Bone marrow (tissue), 2 donors: ENCODE results near the gene RAB39B.
A peak's percentile ranks its signal among the peaks of the same experiment; 100 is the strongest.
"Not testable (repeated sequence)": the region's sequence is repeated elsewhere in the genome, so short reads cannot be mapped to it uniquely, and the experiment has no call there.

Source experiments
- DNase-seq, 2 donors: peaks; one replicate each; lab custom pipeline; 2025; lab: John Stamatoyannopoulos, UW

Gene RAB39B, protein sequence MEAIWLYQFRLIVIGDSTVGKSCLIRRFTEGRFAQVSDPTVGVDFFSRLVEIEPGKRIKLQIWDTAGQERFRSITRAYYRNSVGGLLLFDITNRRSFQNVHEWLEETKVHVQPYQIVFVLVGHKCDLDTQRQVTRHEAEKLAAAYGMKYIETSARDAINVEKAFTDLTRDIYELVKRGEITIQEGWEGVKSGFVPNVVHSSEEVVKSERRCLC

DNA sequence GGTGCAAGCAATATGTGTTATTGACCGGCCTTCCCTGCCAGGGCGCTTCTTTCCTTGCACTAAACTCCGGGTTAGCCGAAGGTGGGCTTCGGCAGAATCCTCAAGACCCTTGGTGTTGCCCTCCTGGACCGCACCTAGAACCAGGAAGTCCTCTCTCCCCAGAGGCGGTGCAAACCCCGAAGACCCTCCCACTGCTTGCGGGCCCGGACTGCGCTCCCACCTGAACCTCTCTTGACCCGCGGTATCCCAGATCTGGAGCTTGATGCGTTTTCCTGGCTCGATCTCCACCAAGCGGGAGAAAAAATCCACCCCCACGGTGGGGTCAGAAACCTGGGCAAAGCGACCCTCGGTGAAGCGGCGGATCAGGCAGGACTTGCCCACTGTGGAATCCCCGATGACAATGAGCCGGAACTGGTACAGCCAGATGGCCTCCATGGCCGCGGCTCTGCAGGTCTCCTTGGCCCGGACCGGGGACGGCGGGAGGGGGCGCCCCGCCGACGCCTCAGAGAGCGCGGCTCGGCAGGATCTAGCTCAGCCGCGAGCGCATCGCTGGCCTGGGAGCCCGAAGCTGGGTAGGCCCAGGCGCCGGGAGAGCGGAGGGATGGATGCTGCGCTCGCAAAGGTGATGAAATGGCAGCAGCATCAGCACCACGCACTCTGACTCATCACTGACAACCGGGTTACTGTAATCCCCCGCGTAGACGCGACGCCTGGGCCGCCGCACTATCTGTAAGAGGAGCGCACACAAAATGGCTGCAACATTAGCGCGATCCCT, at the start of gene RAB39B:
Gene RAB39B, minus strand, starts transcription at position 638 of the 775 bp plus-strand sequence. Its CDS starts 203 bp downstream, at position 435.
- peak; percentile 7 to 33 for DNase-seq

DNA sequence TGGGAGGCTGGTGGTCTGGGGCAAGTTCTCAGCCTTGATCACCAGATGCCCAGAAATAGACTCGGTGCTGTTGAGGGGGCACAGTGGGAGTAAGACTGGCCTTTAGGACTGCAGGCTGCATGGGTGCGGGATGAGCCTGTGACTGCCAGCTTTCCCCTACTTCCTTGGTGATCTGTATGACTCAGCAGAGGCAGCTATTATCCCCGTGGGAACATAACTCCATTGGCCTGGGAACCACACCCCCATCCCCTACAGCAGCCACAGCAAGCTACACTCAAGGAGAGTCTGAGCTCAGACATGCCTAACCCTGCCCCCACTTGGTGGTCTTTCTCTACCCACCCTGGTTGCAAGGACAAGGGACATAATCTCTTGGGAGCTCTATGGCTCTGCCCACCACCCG, 49.5 kb upstream of the RAB39B start:
- no peak for DNase-seq

DNA sequence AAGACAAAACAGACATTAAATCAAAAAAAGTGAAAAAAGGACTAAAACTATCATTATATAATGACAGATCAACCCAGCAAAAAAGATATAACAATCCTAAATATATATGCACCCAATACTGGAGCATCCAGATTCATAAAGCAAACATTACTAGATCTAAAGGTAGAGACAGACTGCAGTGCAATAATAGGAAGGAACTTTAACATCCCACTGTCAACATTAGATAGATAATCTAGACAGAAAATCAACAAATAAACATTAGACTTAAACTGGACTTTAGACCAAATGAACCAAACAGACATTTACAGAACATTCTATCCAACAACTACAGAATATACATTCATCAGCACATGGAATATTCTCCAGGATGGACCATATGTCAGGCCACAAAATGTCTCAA, 29.5 kb upstream of the RAB39B start:
- no peak for DNase-seq

DNA sequence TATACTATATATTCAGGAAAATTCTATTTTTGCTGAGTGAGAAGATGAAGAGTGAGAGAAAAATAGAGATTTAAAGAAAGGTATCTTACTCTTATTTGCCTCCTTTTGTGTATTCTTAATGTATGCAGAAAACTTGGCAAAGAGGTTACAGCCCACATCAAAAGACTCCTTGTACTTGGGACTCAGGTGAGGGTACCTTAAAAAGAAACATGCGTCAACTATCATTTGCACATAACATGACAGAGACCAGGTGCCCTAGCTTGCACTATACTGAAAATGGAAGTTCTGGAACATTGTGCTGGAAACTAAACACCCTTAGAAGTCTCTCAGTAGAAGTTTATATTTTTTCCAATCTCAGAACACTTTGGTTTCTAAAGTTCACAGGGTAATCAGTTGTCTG, 15.6 kb upstream of the RAB39B start:
- no peak for DNase-seq

DNA sequence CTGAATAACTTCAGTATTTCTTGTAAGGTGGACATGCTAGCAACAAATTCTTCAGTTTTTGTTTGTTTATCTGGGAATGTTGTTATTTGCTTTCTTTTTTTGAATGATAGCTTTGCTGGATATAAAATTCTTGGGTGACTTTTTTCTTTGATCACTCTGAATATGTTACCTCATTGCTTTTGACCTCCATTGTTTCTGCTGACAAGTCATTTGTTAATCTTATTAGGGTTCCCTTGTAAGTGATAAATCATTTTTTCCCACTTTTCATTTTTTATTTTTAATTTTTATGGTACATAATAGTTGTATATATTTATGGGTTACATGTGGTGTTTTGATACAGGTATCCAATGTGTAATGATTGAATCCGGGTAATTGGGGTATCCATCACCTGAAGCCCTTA, 6.7 kb upstream of the RAB39B start:
- DNase-seq, result no peak

DNA sequence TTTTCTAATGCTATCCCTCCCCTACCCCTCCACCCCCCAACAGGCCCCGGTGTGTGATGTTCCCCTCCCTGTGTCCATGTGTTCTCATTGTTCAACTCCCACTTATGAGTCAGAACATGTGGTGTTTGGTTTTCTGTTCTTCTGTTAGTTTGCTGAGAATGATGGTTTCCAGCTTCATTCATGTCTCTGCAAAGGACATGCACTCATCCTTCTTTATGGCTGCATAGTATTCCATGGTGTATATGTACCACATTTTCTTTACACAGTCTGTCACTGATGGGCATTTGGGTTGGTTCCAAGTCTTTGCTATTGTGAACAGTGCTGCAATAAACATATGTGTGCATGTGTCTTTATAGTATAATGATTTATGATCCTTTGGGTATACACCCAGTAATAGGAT, 3.7 kb upstream of the RAB39B start:
- not testable (repeated sequence) for DNase-seq

DNA sequence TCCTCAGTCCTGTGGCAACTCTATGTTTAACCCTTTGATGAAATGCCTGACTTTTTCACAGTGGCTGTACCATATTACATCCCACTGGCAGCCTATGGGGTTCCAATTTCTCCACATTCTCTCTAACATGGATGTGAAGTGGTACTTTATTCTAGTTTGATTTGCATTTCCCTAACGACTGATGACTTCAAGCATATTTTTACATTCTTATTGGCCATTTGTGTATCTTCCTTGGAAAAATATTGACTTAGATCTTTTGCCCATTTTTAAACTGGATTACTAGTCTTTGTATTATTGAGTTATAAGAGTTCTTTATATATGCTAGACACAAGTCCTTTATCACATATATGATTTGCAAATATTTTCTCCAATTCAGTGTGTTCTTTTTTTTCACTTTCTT, 2.1 kb upstream of the RAB39B start:
- DNase-seq, result no peak

DNA sequence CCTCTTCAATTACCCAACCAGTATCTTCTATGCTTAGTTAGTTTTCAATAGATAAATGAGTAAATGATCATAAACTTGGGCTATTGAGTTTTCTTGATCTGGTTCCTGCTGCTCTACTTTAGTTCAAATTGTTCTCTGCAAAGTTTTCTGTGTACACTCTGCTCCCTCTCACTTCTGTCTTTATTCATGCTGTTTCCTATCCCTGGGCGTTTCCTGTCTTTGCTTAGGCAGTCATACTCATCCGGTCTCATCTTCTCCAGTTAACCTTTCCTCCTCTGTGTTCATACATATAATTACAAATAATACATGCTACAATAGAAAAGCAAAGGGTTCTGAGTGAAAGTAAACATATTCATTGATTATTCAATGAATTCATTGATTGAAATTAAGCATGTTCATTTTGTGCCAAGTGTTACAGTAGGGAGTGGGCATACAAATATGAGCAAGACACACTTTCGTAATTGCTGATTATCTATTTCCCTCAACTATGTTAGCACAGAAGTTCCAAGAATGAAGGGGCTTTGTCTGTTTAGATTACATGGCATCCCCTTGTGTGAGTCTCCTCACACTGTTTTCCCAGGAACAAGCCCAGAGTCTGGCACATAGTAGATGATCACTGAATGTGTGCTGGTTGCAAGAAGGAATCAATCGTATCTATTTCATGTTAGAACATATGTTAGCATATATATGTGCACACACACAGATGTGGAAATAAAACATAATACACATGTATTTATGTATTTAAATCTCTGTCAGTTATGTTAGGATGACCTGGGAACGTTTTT, 1.1 kb downstream of the RAB39B start:
- DNase-seq, result peak in 1 of 2 donors; percentile 13

DNA sequence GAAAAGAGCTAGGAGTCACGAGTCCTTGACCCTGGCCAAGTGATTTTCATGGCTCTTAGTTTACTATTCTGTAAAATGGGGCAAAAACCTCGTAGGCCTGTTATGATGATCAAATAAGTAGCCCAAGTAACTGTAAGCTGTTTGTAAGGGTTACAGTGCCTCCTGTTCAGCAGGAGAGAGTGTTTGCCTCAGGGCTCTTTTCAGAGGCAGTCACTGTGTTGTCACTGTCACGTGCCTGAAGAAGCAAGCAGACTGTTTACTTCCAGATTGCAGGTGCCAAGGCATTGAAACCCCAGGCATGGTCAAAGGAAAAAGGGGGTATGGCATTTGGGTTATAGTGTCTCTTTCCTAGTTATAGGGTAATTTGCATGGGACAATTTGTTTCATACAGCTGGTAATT, 4.5 kb downstream of the RAB39B start:
- no peak for DNase-seq

DNA sequence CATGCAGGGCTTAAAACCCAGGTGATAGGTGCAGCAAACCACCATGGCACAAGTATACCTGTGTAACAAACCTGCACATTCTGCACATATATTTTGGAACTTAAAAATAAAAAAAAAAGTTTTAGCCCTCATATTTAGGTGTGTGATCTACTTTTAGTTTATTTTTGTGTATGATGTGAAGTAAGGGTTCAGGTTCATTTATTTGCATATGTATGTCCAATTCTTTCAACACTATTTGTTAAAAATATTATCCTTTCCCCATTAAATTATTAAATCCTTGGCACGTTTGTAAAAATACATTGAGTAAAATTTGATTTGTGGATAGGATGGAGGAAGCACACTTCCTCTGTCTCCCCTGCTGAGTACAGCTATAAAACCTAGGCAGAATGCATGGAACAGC, 12.9 kb downstream of the RAB39B start:
- no peak for DNase-seq

DNA sequence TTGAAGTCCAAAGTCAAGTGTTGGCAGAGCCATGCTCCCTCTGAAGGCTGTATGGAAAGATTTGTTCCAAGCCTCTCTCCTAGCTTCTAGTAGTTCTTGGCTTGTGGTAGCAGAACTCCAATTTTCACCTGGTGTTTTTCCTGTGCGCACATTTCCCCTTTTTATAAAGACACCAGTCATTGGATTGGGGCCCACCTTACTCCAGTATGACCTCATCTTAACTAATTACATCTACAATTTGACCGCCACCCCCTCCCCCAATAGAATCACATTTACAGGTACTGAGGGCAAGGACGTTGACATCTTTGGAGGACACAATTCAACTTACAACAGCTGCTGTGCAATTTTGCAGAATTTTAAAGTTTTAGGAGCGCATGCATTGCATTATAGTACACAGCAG, 16.8 kb downstream of the RAB39B start:
- no peak for DNase-seq

DNA sequence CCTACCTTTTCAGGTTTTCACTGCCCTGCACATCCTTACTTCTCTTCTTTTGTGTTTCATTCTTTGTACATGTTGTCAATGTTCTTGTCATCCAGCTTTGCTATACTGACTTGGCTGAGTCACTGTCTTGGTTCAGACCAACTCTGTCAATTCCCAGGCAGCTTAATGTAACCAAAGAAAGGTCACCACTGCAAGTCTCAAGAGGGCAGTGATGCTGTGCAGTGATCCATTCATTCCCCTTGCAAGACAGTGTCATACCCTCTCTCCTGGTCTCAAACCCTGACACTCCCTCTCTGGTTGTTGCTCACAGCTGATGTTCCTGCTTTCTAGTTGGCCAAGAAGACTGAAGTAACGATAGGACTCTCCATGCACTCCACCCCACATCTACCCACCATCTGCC, 17.5 kb downstream of the RAB39B start:
- DNase-seq, result no peak

DNA sequence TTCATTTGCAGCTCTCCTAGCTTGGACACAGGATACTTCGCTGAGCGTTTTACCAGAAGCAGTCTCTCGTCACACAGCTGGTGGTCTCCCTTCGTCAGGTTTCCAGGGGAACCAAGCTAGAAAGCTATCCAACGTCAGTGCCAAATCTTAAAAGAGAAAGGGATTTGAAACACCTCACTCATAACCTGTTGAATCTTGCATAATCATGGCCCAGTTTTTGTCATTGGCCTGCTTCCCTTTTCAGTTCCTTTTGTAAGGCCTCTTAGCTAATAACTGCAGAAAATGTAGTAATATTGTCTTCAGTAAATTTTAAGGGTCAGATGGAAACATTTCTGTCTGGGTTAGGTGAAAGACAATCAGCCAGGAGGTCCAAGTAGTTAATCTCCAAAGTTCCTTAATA, 22.0 kb downstream of the RAB39B start:
- DNase-seq, result no peak

DNA sequence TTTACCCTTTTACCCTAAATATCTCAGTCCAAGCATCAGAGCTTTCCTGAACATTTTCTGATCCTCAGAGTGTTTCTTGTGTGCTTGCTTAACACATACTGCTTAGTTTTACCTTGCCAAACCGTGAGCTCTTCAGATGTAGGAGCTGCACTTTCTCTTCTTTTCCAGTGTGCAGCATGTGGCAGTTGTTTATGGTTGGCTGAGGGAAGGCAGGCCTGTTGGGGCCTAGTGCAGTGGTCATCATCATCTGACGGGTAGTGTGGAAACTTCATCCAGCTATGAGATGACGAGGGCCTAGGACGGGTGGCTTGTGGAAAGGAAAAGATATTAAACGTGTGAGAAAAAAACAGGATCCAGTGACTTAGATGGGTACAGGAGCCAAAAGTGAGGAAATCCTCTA, 26.6 kb downstream of the RAB39B start:
- no peak for DNase-seq

DNA sequence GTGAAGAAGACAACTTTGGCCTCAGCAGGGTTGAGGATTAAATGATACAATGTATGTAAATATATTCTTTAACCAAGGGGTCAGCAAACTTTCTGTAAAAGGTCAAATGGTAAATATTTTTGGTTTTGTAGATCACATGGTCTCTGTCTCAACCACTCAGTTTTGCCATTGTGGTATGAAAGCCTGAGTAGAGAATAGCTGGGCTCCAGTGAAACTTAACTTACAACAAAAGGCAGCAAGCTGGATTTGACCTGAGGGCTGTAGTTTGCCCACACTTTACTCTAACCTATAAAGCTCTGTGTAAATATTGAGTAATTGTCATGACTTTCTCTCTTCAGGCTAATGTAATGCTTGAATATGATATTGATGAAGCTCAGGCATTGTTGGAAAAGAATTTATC, 28.4 kb downstream of the RAB39B start:
- DNase-seq, result no peak

DNA sequence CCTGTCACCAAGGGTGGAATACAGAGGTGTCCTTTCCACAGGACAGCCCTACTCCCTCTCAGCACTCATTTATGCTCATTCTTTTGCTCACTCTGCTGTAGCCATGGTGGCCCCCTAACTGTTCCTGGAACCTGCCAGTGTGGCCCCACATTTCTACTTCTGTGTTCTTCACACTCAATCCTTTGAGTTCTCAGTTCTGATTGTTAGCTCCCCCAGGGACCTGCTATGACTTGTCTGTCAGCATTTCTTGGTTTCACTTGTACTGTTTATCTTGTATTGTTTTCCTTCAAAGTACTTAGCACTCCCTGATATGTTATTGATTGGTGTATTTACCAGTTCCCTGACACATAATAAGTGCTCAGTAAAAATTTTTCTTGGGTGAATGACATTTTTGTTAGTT, 33.1 kb downstream of the RAB39B start:
- no peak for DNase-seq

DNA sequence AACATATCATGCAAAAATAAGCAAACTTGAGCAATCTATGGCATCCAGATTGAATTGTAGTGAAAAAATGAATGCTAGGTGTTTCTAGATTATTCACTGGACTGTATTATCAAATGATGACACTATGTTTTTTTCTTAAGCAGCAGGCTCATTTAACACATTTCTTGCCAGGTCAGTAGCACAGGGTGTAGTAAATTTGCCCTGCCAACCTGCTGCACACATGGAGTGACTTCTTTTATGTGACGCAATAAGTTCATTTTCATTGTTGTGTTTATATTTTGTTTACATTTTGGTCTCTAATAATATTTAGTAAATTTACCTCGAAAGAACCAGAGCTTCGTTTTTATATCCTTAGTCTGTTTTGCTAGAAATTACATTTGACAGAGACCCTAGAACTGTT, 38.5 kb downstream of the RAB39B start:
- no peak for DNase-seq

DNA sequence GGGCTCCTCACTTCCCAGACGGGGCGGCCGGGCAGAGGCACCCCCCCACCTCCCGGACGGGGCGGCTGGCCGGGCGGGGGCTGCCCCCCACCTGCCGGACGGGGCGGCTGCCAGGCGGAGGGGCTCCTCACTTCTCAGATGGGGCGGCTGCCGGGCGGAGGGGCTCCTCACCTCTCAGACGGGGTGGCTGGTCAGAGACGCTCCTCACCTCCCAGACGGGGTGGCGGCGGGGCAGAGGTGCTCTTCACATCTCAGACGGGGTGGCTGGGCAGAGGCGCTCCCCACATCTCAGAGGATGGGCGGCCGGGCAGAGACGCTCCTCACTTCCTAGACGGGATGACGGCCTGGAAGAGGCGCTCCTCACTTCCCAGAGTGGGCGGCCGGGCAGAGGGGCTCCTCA, 40.5 kb downstream of the RAB39B start:
- not testable (repeated sequence) for DNase-seq

DNA sequence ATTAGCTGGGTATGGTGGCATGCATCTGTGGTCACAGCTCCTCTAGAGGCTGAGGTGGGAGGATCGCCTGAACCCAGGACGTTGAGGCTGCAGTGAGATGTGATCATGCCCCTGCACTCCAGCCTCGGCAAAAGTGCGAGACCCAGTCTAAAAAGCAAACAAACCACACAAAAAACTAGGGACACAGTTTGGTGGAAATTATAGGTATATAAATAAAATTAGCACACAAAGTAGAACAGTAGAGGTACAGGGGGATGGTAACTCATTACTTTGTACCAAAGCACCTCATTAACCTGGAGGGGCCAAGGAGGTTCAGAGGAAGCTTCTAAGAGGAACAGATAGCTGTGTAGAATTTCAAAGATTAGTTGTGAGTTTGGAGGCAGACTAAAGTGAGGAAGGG, 42.9 kb downstream of the RAB39B start:
- DNase-seq, result no peak

DNA sequence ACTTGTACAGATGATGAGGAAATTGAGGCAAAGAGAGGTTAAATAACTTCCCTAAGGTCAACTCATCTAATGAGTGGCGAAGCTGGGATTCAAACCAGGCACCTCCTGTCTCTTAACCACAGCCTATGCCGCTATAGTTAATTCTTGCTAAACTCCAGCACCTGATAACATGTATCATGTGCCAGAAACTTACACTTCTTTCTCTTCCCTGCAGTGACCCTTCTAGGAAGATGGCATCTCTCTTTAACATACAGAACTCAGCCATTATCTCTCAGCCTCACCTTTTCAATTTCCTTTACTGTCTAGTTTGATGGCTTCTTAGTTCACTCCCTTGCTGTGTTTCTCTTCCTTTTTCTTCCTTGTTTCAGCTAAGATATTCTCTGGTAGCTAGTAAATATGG, 45.5 kb downstream of the RAB39B start:
- DNase-seq, result no peak

DNA sequence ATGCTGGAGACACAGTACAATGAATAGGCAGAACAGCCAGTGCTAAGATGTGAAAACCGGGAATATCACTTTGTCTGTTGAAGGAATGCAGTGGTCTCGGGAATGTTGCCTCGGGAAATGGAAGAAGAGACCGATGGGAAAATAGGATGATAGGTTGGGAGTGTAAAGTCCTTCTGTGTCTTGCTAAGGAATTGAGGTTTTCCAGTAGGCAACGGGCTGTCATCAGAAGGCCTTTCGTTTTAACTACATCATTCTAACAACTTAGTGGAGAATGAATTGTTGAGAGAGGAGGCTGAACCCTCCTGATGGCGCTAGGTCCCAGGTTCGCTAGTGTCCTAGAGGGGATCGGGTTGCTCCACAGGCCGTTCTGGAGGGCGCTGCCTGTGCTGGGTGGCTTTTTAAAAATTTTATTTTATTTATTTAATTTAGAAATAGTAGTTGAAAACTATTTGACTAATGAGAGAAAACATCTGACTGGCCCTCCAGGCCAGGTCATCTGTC, 47.3 kb downstream of the RAB39B start:
- no peak for DNase-seq

DNA sequence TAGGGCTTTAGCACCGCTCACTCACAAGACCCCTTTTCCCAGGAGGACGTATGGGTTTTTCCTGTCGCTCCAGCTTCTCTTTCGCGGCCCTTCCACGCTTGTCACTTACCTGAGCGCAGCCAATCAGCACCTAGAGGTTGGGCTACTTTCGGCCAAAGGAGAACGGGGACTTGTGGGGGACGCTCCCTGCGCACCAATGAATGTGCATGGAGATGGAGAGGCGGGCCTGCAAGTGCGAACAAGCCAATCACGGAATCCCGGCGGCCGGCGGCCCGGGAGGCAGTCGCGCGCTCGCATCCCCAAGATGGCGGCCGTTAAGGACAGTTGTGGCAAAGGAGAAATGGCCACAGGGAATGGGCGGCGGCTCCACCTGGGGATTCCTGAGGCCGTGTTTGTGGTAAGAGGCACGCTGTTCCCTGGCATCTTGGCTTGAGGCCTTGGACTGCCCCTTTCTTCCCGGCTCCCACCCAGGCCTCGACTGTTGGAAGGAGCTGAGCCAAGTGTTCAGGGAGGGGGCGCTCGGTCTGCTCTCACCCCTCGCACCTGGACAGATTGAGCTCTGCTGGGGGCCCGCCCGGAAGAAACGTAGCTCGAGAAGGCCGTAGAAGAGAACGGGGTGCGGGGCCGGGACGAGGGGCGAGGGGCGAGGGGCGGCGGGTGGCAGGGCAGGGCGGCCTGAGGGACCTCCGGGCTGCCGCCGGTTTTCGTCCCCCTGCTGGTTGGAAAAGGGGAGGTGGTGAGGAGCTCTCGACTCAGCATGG, 47.9 kb downstream of the RAB39B start, which contains the start of gene VBP1:
Gene VBP1, plus strand, starts transcription at position 282 of the 761 bp plus-strand sequence. Its CDS starts 23 bp downstream, at position 305.
- peak; percentile 73 to 84 for DNase-seq
